Measurements from ENCODE around the gene THSD7A. TPM values are rescaled to one million over a fixed set of nuclear protein-coding genes. Genes with fewer than 3 reads are reported as not detected.

THSD7A gene
- total and polyA plus RNA-seq, 7 donors: 0.06 to 1.4 (median 0.21) TPM

GRCh38 chr7:11469028-11469745, 362.8 kb downstream of the THSD7A start:
- Histone ChIP-seq H3K36me3 (ENCODE audit: insufficient read depth in 1 of 2, low read depth in 1 of 2) (no peaks in the 10 kb centered on the region), H3K27me3 (ENCODE audit: insufficient read depth in 3 of 3, low read length in 2 of 3) (no peaks in the 10 kb centered on the region), H3K27ac (no peak overlapping the region), H3K4me3 (no peak overlapping the region), H3K4me1 (no peaks in the 10 kb centered on the region), H3K9me3 (no peaks in the 10 kb centered on the region)
- intact Hi-C loops (cut with DNase I): no loop called here
- no peak for TF ChIP-seq CTCF (IDR thresholded peaks at IDR 0.05)
- DNase-seq (no peak), ATAC-seq (no peak)
- 56 to 57% (median 57%) methylated on average over 3 of the region's 3 CpGs for WGBS, 3 donors

- no peak overlapping the region for H3K4me3 ChIP-seq
- WGBS, 3 donors: 76 to 80% (median 77%) methylated on average over 10 of the region's 10 CpGs
- no peak for TF ChIP-seq CTCF (IDR thresholded peaks at IDR 0.05)
- no peak for DNase-seq
- no peak overlapping the region for H3K27ac ChIP-seq
- no peaks in the 10 kb centered on the region for H3K27me3 ChIP-seq (ENCODE audit: insufficient read depth in 3 of 3, low read length in 2 of 3)
- H3K9me3 ChIP-seq: no peaks in the 10 kb centered on the region
- H3K36me3 ChIP-seq (ENCODE audit: insufficient read depth in 1 of 2, low read depth in 1 of 2): no peaks in the 10 kb centered on the region
- no peaks in the 10 kb centered on the region for H3K4me1 ChIP-seq
- intact Hi-C loops (cut with DNase I): no loop called here
- no peak for ATAC-seq
Observed at GRCh38 chr7:11466517-11467105, 365.4 kb downstream of the THSD7A start.

GRCh38 chr7:11464624-11465023, 367.4 kb downstream of the THSD7A start:
- intact Hi-C loops (cut with DNase I): no loop called here
- Histone ChIP-seq H3K9me3 (no peaks in the 10 kb centered on the region), H3K4me1 (no peaks in the 10 kb centered on the region), H3K27ac (no peak overlapping the region), H3K36me3 (ENCODE audit: insufficient read depth in 1 of 2, low read depth in 1 of 2) (no peaks in the 10 kb centered on the region), H3K27me3 (ENCODE audit: insufficient read depth in 3 of 3, low read length in 2 of 3) (no peaks in the 10 kb centered on the region), H3K4me3 (no peak overlapping the region)
- ATAC-seq (no peak), DNase-seq (no peak)
- WGBS, 3 donors: 58 to 79% (median 66%) methylated on average over 3 of the region's 3 CpGs
- TF ChIP-seq CTCF (IDR thresholded peaks at IDR 0.05): no peak

GRCh38 chr7:11461946-11462345, 370.1 kb downstream of the THSD7A start:
- Histone ChIP-seq H3K4me1 (no peaks in the 10 kb centered on the region), H3K27me3 (ENCODE audit: insufficient read depth in 3 of 3, low read length in 2 of 3) (no peaks in the 10 kb centered on the region), H3K27ac (no peak overlapping the region), H3K4me3 (no peak overlapping the region), H3K36me3 (ENCODE audit: insufficient read depth in 1 of 2, low read depth in 1 of 2) (no peaks in the 10 kb centered on the region), H3K9me3 (no peaks in the 10 kb centered on the region)
- ATAC-seq (no peak), DNase-seq (no peak)
- TF ChIP-seq CTCF (IDR thresholded peaks at IDR 0.05): no peak
- intact Hi-C loops (cut with DNase I): no loop called here
- WGBS, 3 donors: 89 to 93% (median 92%) methylated on average over 6 of the region's 6 CpGs

Measured in psoas muscle (tissue), 8 donors.